Measurements from ENCODE around the gene SYTL1. TPM values are rescaled to one million over a fixed set of nuclear protein-coding genes. Genes with fewer than 3 reads are reported as not detected.

The SYTL1 gene
- total RNA-seq, 3 donors from 2014 or later (not counting 1 experiment from before 2014, with no cell fraction given), result 244 to 312 (median 273) TPM

DNA sequence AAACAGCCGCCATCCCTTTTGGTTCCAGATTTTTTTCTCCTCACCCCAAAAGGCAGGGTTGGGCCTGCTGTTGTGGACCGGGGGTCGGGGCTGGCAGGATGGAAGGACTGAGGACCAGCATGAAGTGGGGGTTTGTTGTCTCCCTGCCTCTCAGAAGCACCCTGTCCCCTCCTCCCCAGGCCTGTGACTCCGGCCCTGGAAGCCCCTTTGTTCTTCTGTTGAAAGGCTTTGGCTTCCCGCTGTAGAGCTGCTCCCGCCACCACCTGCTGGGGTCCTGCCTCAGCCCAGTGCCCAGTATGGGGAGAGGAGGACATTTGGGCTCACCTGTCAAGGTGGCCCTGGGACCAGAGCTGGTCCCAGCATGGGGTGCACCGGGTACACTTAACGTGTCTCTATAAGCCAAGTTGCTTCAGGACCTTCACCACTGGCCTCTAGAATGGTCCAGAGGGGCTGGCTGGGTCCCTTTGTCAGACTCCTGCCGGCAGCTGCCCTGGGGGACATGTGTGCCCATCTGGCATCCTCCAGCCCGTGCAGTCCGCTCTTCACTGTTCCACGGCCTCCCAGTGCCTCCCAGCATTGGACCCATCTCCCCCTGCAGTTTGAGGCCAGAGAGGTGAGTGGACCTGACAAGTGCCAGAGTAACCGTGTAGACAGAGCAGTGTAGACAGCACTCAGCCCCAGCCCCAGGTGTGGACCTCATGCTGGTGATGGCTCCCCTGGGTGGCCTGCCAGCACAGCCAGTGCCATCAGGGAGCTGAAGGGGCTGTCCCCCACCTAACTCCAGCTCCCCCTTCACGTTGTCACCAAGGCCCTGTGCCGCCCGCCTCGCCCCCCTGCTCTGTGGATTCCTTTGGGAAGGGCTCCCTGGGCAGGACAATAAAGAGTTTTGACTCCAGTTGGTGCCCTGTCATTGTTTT is 6.1 kb upstream of the SYTL1 start:
- H3K4me3 ChIP-seq (ENCODE audit: low read length), result no peak overlapping the region
- ATAC-seq, result no peak
- no peaks in the 10 kb centered on the region for H3K9me3 Mint-ChIP-seq

DNA sequence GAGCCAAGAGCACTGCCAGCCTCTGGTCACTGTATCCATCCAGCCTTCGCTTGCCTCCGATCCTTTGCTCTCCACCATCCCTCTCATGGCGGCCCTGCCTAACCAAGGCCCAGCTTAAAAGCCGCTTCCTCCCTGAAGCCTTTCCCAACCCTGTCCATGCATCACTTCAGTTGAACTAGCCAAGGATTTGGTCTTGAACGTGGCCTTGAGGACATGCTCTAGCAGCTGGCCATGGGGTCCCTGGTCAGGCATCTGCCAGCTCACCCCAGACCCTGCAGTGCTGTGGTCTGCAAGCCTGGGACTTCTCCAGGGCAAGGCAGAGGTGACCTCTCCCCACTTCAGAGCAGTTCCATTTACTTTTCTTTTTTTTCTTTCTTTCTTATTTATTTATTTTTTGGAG is 5.1 kb upstream of the SYTL1 start:
- H3K27ac Mint-ChIP-seq, result peak overlapping the region in 1 of 2 donors; percentile 18

More for the DNA sequence above, 6.1 kb upstream of the SYTL1 start:
- Mint-ChIP-seq H3K4me1 (peaks cover 27 to 36% of the 10 kb centered on the region in 2 donors), H3K27ac (no peak overlapping the region), H3K36me3 (no peaks in the 10 kb centered on the region), H3K27me3 (ENCODE audit: low read depth in 2 of 2) (no peaks in the 10 kb centered on the region), H3K4me3 (no peak overlapping the region)
- Histone ChIP-seq H3K27me3 (ENCODE audit: control insufficient read depth, insufficient read depth, low read length) (no peaks in the 10 kb centered on the region), H3K36me3 (ENCODE audit: control insufficient read depth, insufficient read depth, low read length) (peaks cover 48% of the 10 kb centered on the region), H3K27ac (ENCODE audit: low read length) (no peak overlapping the region), H3K9me3 (ENCODE audit: control insufficient read depth, insufficient read depth, low read length) (no peaks in the 10 kb centered on the region), H3K4me1 (ENCODE audit: control insufficient read depth, insufficient read depth, low read length) (peaks cover 29% of the 10 kb centered on the region)
- TF ChIP-seq, protein P1, sequence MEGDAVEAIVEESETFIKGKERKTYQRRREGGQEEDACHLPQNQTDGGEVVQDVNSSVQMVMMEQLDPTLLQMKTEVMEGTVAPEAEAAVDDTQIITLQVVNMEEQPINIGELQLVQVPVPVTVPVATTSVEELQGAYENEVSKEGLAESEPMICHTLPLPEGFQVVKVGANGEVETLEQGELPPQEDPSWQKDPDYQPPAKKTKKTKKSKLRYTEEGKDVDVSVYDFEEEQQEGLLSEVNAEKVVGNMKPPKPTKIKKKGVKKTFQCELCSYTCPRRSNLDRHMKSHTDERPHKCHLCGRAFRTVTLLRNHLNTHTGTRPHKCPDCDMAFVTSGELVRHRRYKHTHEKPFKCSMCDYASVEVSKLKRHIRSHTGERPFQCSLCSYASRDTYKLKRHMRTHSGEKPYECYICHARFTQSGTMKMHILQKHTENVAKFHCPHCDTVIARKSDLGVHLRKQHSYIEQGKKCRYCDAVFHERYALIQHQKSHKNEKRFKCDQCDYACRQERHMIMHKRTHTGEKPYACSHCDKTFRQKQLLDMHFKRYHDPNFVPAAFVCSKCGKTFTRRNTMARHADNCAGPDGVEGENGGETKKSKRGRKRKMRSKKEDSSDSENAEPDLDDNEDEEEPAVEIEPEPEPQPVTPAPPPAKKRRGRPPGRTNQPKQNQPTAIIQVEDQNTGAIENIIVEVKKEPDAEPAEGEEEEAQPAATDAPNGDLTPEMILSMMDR (IDR thresholded peaks at IDR 0.05), result no peak
- WGBS (ENCODE audit: insufficient coverage), result 96% methylated on average over 17 of the region's 17 CpGs
- intact Hi-C loops (cut with micrococcal nuclease), result no loop called here
- no peak for DNase-seq

DNA sequence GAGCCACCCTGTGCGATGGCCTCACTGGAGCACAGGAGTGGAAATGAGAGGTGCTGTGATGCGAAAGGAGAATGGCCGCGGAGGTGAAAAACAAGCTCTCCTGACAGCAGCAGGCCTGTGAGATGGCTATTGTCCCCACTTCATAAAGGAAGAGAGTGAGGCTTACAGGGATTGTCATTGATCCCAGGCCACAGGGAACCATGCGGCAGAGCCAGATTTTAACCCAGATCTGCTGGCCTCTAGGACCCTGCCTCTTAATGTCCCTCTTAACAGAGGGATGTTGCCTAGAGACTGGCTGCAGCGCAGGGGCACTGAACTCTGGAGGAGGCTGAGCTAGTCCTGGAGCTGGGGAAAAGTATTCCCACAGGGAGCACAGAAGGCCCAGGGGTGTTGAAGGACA is 3.1 kb upstream of the SYTL1 start:
- TF ChIP-seq, protein P1 (IDR thresholded peaks at IDR 0.05), result no peak
- H3K9me3 ChIP-seq (ENCODE audit: control insufficient read depth, insufficient read depth, low read length), result no peaks in the 10 kb centered on the region
- Mint-ChIP-seq H3K9me3 (no peaks in the 10 kb centered on the region), H3K4me1 (peaks cover 39 to 42% of the 10 kb centered on the region in 2 donors), H3K4me3 (peak overlapping the region; percentile 37), H3K36me3 (no peaks in the 10 kb centered on the region), H3K27me3 (ENCODE audit: low read depth in 2 of 2) (no peaks in the 10 kb centered on the region), H3K27ac (peak overlapping the region; percentile 88 to 90)
- H3K4me3 ChIP-seq (ENCODE audit: low read length), result no peak overlapping the region
- peaks cover 36% of the 10 kb centered on the region for H3K4me1 ChIP-seq (ENCODE audit: control insufficient read depth, insufficient read depth, low read length)
- peaks cover 29% of the 10 kb centered on the region for H3K36me3 ChIP-seq (ENCODE audit: control insufficient read depth, insufficient read depth, low read length)
- ATAC-seq, result no peak
- intact Hi-C loops (cut with micrococcal nuclease), result no loop called here
- no peaks in the 10 kb centered on the region for H3K27me3 ChIP-seq (ENCODE audit: control insufficient read depth, insufficient read depth, low read length)
- 97% methylated on average over 6 of the region's 6 CpGs for WGBS (ENCODE audit: insufficient coverage)
- H3K27ac ChIP-seq (ENCODE audit: low read length), result no peak overlapping the region
- no peak for DNase-seq

More for the DNA sequence above, 5.1 kb upstream of the SYTL1 start:
- Mint-ChIP-seq H3K36me3 (no peaks in the 10 kb centered on the region), H3K27me3 (ENCODE audit: low read depth in 2 of 2) (no peaks in the 10 kb centered on the region), H3K4me1 (peaks cover 36 to 42% of the 10 kb centered on the region in 2 donors), H3K4me3 (no peak overlapping the region), H3K9me3 (no peaks in the 10 kb centered on the region)
- WGBS (ENCODE audit: insufficient coverage), result over 99% methylated on average over 5 of the region's 5 CpGs
- TF ChIP-seq, protein P1 (IDR thresholded peaks at IDR 0.05), result no peak
- Histone ChIP-seq H3K9me3 (ENCODE audit: control insufficient read depth, insufficient read depth, low read length) (no peaks in the 10 kb centered on the region), H3K4me1 (ENCODE audit: control insufficient read depth, insufficient read depth, low read length) (peaks cover 36% of the 10 kb centered on the region), H3K27me3 (ENCODE audit: control insufficient read depth, insufficient read depth, low read length) (no peaks in the 10 kb centered on the region), H3K27ac (ENCODE audit: low read length) (no peak overlapping the region), H3K4me3 (ENCODE audit: low read length) (no peak overlapping the region), H3K36me3 (ENCODE audit: control insufficient read depth, insufficient read depth, low read length) (peaks cover 42% of the 10 kb centered on the region)
- intact Hi-C loops (cut with micrococcal nuclease), result no loop called here
- DNase-seq, result no peak
- ATAC-seq, result no peak
